ENCODE data around the gene ANO10. TPM values are rescaled to one million over a fixed set of nuclear protein-coding genes. Genes with fewer than 3 reads are reported as not detected.

Gene ANO10
- total and polyA plus RNA-seq, 11 donors = 8.3 to 29.8 (median 15.8) TPM

DNA sequence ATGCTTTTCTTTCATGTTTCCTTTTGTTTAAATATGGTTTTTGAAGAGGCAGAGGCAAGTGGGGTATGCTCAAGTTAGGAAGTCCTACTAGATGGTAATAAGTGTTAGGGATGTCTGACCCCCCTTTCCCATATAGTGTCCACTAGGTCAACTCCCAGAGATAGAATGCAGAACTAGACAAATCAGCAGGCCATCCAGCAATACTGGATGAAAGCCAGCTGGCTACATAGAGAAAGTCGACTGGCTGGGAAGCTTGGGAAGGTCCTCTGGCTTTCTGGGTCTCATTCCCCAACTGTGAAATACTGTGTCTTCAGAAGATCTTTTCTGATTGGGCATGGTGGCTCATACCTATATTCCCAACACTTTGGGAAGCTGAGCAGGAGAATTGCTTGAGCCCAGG lies 221.6 kb downstream of the ANO10 start:
- intact Hi-C loops (cut with DNase I) = no loop called here

DNA sequence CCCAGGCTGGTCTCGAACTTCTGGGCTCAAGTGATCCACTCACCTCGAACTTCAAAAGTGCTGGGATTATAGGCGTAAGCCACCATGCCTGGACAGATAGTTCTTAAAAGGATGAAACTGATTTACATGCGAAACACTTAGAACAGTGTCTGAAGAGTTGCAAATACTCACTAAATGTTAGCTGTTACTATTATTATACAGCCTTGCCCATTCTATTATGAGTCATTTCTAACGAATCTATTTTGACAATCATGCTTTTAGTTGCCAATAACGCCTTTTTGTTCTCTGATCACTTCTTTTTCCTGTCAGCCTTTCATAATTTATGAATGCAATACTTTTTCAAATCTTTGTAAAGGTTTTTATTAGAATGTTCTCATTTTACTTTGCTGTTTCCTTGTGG lies 222.8 kb downstream of the ANO10 start:
- no peak overlapping the region for H3K27ac ChIP-seq
- no peak overlapping the region for H3K4me3 ChIP-seq
- ATAC-seq = no peak
- TF ChIP-seq, protein P1, sequence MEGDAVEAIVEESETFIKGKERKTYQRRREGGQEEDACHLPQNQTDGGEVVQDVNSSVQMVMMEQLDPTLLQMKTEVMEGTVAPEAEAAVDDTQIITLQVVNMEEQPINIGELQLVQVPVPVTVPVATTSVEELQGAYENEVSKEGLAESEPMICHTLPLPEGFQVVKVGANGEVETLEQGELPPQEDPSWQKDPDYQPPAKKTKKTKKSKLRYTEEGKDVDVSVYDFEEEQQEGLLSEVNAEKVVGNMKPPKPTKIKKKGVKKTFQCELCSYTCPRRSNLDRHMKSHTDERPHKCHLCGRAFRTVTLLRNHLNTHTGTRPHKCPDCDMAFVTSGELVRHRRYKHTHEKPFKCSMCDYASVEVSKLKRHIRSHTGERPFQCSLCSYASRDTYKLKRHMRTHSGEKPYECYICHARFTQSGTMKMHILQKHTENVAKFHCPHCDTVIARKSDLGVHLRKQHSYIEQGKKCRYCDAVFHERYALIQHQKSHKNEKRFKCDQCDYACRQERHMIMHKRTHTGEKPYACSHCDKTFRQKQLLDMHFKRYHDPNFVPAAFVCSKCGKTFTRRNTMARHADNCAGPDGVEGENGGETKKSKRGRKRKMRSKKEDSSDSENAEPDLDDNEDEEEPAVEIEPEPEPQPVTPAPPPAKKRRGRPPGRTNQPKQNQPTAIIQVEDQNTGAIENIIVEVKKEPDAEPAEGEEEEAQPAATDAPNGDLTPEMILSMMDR (IDR thresholded peaks at IDR 0.05) = no peak
- TF ChIP-seq POLR2A (IDR thresholded peaks at IDR 0.05) = no peak
- no peaks in the 10 kb centered on the region for H3K36me3 ChIP-seq
- H3K4me1 ChIP-seq = peaks cover 0 to 41% (median 22%) of the 10 kb centered on the region in 12 donors
- WGBS, 4 donors = 80 to 89% (median 83%) methylated on average over 6 of the region's 6 CpGs
- no peaks in the 10 kb centered on the region for H3K9me3 ChIP-seq
- no peaks in the 10 kb centered on the region for H3K27me3 ChIP-seq
- DNase-seq = no peak
- intact Hi-C loops (cut with DNase I) = loop anchor here in 1 of 10 donors (10.0 kb wide), 1 partner anchor 76 kb away; no protein-coding TSS in a partner anchor

More for the DNA sequence above, 221.6 kb downstream of the ANO10 start:
- no peaks in the 10 kb centered on the region for H3K27me3 ChIP-seq
- H3K9me3 ChIP-seq = no peaks in the 10 kb centered on the region
- H3K27ac ChIP-seq = peak overlapping the region in 1 of 12 donors; percentile 11
- WGBS, 4 donors = 9 to 22% (median 18%) methylated on average over 1 of the region's 1 CpG
- H3K36me3 ChIP-seq = no peaks in the 10 kb centered on the region
- H3K4me3 ChIP-seq = no peak overlapping the region
- ATAC-seq (peak in 2 of 4 donors; percentile 29 to 37), DNase-seq (no peak)
- H3K4me1 ChIP-seq = peaks cover 0 to 30% (median 11%) of the 10 kb centered on the region in 12 donors
- TF ChIP-seq, protein P1 (IDR thresholded peaks at IDR 0.05) = no peak
- TF ChIP-seq POLR2A (IDR thresholded peaks at IDR 0.05) = no peak

DNA sequence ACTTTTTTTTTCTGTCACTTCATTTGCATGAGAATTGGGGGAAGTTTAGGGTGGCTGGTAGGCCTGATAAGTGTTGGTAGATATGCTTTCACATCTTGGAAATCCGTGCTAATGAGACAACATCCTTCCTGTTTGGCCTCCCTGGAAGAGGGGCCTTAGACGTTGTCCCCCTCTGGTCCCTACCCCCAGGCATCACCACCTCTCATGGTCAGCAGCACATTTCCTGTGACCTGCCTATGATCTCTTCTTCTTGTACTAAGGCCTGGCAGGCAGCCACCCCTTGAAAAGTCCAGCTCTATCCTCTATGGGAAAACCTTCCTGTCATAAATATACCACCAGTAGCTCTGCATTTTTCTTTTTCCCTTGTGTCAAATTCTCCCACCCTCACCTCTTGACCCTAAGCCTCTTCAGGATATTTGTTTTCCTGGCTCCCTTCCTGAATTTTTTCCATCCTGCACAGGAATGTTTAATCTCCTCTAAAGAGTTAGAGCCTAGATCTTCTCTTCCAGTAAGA lies 227.7 kb downstream of the ANO10 start:
- intact Hi-C loops (cut with DNase I) = loop anchor here in 5 of 10 donors (5.0 to 10.0 kb wide), 5 partner anchors 81 to 172 kb away; no protein-coding TSS in a partner anchor
- WGBS, 4 donors = 9 to 23% (median 20%) methylated on average over 2 of the region's 2 CpGs
- TF ChIP-seq, protein P1 (IDR thresholded peaks at IDR 0.05) = no peak
- TF ChIP-seq POLR2A (IDR thresholded peaks at IDR 0.05) = no peak
- H3K9me3 ChIP-seq = no peaks in the 10 kb centered on the region
- peak overlapping the region; percentile 8 to 83 (median 73) for H3K27ac ChIP-seq
- no peaks in the 10 kb centered on the region for H3K36me3 ChIP-seq
- H3K27me3 ChIP-seq = no peaks in the 10 kb centered on the region
- ATAC-seq (peak; percentile 74 to 93 (median 82)), DNase-seq (peak; percentile 81 to 89 (median 87))
- peaks cover 0 to 56% (median 28%) of the 10 kb centered on the region in 12 donors for H3K4me1 ChIP-seq
- H3K4me3 ChIP-seq = no peak overlapping the region

DNA sequence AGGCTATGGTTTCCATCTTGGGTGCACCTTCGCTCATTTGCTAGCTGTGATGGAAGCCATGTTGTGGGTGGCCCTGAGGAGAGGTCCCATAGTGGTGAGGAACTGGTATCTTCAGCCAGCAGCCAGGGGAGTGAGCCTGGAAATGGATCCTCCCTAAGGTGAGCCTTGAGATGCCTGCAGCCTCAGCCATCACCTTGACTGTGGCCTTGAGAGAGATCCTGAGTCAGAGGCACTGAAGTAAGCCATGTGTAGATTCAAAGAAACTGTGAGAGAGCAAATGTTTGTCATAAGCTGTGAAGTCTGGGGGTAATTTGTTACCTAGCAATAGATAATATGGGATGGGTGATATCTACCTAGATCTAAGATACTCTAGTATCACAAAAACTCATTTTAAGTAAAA lies 230.2 kb downstream of the ANO10 start:
- Histone ChIP-seq H3K27me3 (no peaks in the 10 kb centered on the region), H3K27ac (peak overlapping the region in 7 of 12 donors; percentile 14 to 92 (median 45)), H3K36me3 (no peaks in the 10 kb centered on the region), H3K9me3 (no peaks in the 10 kb centered on the region), H3K4me3 (no peak overlapping the region), H3K4me1 (peaks cover 0 to 60% (median 35%) of the 10 kb centered on the region in 12 donors)
- ATAC-seq = no peak
- TF ChIP-seq, protein P1 (IDR thresholded peaks at IDR 0.05) = no peak
- no peak for TF ChIP-seq POLR2A (IDR thresholded peaks at IDR 0.05)
- WGBS, 4 donors = 98 to 100% (median 100%) methylated on average over 1 of the region's 1 CpG
- no peak for DNase-seq
- intact Hi-C loops (cut with DNase I) = loop anchor here in 5 of 10 donors (5.0 to 10.0 kb wide), 5 partner anchors 83 to 169 kb away; no protein-coding TSS in a partner anchor

All from heart left ventricle (tissue), 16 donors.